VCaP (cell line): Measurements from ENCODE around the gene STX10.
"Not testable (repeated sequence)": the region's sequence is repeated elsewhere in the genome, so short reads cannot be mapped to it uniquely, and the experiment has no call there.

ENCODE experiments used
- H3K27ac ChIP-seq: fragments of 450-650 bp; 2 replicates; pipeline ENCODE4 v1.5.1; 2017
- TF ChIP-seq, protein P1 (sequence below): fragments of 450-650 bp; conservative IDR thresholded peaks from 2 replicates; pipeline ENCODE4 v1.5.1; 2017; ENCODE audit warnings: mild to moderate bottlenecking, moderate library complexity

The STX10 gene

DNA sequence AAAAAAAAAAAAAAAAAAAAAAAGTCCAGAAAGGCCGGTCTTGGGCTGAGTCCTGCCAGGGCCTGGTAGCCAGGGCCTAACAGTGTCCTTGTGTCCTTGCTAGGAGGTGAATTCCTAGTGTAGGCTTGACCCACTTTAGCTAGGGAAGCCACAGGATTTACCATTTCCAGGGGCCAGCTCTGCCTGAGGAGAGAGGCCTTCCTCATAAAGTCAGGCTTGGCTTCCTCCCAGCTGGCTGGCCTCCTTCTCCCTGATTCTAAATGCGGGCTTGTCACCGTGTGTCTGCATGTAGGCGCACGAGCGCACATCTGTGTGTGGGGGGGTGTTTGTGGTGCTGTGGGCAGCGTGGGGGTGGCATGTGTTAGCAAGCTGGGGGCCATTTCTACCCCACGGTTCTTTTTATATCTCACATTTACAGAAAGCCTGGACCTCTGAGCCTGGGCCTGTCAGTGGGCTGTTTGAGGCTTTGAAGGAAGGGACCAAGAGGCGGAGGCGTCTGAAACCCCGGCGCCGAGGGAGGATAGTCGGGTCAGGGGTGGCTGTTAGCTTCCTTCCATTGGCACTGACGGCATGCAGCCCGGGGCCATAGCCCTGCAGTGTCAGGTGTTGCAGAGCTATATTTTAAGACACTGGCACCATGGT lies 31.7 kb upstream of the STX10 start:
- peak overlapping the region; percentile 44 for H3K27ac ChIP-seq
- TF ChIP-seq, protein P1, sequence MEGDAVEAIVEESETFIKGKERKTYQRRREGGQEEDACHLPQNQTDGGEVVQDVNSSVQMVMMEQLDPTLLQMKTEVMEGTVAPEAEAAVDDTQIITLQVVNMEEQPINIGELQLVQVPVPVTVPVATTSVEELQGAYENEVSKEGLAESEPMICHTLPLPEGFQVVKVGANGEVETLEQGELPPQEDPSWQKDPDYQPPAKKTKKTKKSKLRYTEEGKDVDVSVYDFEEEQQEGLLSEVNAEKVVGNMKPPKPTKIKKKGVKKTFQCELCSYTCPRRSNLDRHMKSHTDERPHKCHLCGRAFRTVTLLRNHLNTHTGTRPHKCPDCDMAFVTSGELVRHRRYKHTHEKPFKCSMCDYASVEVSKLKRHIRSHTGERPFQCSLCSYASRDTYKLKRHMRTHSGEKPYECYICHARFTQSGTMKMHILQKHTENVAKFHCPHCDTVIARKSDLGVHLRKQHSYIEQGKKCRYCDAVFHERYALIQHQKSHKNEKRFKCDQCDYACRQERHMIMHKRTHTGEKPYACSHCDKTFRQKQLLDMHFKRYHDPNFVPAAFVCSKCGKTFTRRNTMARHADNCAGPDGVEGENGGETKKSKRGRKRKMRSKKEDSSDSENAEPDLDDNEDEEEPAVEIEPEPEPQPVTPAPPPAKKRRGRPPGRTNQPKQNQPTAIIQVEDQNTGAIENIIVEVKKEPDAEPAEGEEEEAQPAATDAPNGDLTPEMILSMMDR: no peak

DNA sequence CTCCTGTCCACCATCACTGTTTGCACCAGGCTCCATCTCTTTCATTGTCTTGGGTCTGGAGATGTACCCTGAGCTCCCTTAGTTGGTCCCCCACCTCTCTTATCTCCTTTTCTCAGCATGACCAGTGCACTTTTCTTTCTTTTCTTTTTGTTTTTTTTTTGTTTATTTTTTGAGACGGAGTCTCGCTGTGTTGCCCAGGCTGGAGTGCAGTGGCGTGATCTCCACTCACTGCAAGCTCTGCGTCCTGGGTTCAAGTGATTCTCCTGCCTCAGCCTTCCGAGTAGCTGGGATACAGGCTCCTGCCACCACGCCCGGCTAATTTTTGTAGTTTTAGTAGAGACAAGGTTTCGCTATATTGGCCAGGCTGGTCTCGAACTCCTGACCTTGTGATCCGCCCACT lies 28.1 kb upstream of the STX10 start:
- not testable (repeated sequence) for H3K27ac ChIP-seq

DNA sequence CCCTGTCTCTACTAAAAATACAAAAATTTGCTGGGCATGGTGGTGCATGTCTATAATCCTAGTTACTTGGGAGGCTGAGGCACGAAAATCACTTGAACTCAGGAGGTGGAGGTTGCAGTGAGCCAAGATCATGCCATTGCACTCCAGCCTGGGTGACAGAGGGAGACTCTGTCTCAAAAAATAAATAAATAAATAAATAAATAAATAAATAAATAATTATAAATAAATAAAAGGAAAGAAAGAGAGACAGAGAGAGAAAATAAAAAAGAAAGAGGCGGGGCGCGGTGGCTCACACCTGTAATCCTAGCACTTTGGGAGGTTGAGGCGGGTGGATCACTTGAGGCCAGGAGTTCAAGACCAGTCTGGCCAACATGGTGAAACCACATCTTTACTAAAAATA lies 27.4 kb upstream of the STX10 start:
- H3K27ac ChIP-seq: not testable (repeated sequence)

DNA sequence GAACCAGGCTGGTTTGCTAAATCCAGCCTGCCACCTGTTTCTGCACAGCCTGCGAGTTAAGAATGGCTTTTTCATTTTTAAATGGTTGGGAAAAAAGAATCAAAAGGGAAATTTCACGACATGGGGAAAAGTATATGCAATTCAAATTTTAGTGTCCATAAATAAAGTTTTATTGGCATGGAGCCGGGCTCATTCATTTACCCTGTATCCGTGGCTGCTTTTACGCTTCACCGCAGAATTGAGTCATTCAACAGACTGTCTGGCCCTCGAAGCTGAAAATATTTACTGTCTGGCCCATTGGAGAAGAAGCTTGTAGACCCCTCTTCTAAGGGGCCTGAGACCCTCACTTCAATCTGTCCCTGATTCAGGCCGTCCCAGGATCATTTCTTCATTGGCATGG lies 26.2 kb upstream of the STX10 start:
- TF ChIP-seq, protein P1: no peak
- no peak overlapping the region for H3K27ac ChIP-seq

DNA sequence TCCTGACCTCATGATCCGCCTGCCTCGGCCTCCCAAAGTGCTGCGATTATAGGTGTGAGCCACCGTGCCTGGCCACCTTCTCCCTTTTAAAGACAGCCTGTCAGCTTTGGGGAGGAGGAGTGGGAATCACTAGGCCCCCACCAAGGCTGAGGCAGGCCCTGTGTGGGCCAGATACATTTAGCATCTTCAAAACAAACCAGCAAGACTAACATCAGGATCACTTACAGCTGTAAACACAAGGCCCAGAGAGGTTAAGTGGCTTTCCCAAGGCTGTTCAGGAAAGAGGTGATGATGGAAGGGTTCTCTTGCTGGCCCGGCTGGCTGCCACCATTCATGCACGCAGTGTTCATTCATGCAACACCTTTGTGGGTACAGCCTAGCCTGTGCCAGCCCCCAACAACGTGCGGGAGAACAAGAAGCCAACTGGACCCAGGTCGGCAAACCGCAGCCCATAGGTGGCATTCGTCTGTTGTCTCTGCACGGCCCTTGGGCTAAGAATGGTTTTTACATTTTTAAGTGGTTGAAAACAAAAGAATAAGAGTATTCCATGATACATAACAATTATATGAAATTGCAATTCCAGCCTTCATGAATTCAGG lies 23.1 kb upstream of the STX10 start:
- no peak overlapping the region for H3K27ac ChIP-seq
- TF ChIP-seq, protein P1: no peak

DNA sequence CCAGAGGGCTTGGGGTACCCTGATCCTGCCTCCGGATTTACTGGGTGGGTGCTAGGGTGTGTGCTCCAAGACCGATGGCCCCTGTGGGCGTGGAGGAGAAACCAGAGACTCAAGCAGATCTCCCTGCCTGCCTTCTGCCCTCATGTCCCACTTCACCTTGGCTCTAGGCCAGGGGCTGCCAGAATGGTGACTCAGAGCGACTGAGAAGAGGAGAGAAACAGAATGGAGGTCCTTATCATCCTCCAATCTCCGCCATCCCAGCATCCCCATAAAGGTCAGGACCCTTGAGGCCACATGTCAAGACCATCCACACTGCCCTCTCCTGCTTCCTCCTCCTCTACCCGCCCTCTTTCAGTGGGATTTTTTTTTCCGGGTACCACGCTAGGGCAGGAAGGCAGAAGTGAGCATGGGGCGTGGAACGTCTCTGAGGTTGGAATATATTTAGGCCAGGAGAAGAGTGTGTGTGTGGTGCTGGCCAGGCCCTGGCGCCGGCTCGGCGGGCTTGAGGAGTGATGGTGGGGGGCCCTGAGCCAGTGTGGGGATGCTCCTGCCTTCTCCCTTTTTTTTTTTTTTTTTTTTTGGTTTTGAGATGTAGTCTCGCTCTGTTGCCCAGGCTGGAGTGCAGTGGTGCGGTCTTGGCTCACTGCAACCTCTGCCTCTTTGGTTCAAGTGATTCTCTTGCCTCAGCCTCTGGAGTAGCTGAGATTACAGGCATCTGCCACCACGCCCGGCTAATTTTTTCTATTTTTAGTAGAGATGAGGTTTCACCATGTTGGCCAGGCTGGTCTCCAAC lies 22.4 kb upstream of the STX10 start:
- TF ChIP-seq, protein P1: no peak
- no peak overlapping the region for H3K27ac ChIP-seq

DNA sequence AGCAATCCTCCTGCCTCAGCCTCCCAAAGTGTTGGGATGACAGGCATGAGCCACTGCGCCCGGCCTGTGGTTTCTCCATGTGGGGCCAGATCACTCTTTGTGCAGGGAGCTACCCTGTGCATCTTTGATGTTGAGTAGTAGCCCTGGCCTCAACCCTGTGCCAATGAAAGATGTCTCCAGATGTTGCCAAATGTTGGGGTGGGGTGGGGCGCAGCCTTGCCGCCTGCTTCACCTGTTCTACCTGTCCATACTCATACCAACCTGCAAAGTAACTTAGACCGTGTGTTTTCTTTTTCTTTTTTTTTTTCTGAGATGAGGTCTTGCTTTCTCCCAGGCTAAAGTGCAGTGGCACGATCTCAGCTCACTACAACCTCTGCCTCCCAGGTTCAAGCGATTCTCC lies 21.0 kb upstream of the STX10 start:
- H3K27ac ChIP-seq: no peak overlapping the region
- TF ChIP-seq, protein P1: no peak

DNA sequence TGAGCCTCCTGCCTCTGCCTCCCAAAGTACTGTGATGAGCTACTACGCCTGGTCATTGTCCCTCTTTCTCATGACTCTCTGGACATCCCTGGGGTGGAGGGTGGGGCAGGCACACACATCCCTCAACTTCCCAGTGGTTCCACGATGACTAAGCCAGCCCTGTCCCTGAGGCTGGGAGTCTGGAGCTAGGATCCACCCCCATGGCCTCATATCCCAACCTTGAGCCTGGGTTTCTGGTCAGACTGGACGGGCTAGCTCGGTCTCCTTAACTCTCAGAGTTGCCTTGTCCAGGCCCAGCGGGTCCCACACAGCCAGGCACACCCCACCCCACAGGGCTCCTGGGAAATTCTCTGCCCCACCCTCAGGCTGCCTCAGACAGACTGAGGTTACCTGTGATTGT lies 19.6 kb upstream of the STX10 start:
- TF ChIP-seq, protein P1: no peak
- H3K27ac ChIP-seq: no peak overlapping the region

DNA sequence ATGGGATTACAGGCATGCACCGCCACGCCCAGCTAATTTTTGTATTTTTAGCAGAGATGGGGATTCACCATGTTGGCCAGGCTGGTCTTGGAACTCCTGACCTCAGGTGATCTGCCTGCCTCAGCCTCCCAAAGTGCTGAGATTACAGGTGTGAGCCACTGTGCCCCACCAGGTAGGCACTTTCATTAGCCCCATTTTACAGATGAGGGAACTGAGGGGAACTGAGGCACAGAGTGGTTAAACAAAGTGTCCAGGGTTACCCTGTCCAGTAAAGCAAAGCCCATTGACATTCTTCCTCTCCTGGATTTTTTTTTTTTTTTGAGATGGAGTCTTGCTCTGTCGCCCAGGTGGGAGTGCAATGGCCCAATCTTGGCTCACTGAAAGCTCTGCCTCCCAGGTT lies 16.0 kb upstream of the STX10 start:
- H3K27ac ChIP-seq: not testable (repeated sequence)
